Stimulated activated naive CD8-positive, alpha-beta T cell treated with anti-CD3 and anti-CD28 coated beads, Interleukin-15, Interleukin-2, amounts not matched to agents 100 U/mL and 50 U/mL, for 24 hours (primary cell): ENCODE results near the gene B3GALT6.
"Not testable (repeated sequence)": the region's sequence is repeated elsewhere in the genome, so short reads cannot be mapped to it uniquely, and the experiment has no call there.

Experiments used
- ATAC-seq: fragments of 150-1000 bp; cut with Tn5 transposase; one replicate; pipeline ENCODE4 v1.10.0; 2021
- DNase-seq: peaks from one replicate; pipeline ENCODE4 v3.0.0; 2021

B3GALT6 gene

GRCh38 chr1:1245178-1245816 lies 13.3 kb downstream of the B3GALT6 start:
- no peak for ATAC-seq
- no peak for DNase-seq

- no peak for DNase-seq
- no peak for ATAC-seq
Observed at GRCh38 chr1:1245817-1246576, 14.0 kb downstream of the B3GALT6 start.

- DNase-seq, result no peak
- ATAC-seq, result no peak
Observed at GRCh38 chr1:1246577-1247340, 14.7 kb downstream of the B3GALT6 start, which contains the start of gene C1QTNF12. C1QTNF12 (minus strand) TSS chr1:1246722; CDS start chr1:1246690, 32 bp downstream.

GRCh38 chr1:1247341-1247913 lies 15.4 kb downstream of the B3GALT6 start:
- DNase-seq (no peak), ATAC-seq (no peak)

- DNase-seq, ATAC-seq: not testable (repeated sequence)
Observed at GRCh38 chr1:1248009-1248913, 16.2 kb downstream of the B3GALT6 start.

GRCh38 chr1:1250786-1251284 lies 18.8 kb downstream of the B3GALT6 start:
- ATAC-seq, result peak; percentile 74
- peak; percentile 65 for DNase-seq

- ATAC-seq, result no peak
- no peak for DNase-seq
Observed at GRCh38 chr1:1253314-1253713, 21.3 kb downstream of the B3GALT6 start.

- ATAC-seq (no peak), DNase-seq (no peak)
Observed at GRCh38 chr1:1253972-1254666, 22.1 kb downstream of the B3GALT6 start.

- DNase-seq, result no peak
- ATAC-seq, result no peak
Observed at GRCh38 chr1:1254667-1254998, 22.6 kb downstream of the B3GALT6 start.

- ATAC-seq (no peak), DNase-seq (no peak)
Observed at GRCh38 chr1:1255078-1255477, 23.0 kb downstream of the B3GALT6 start.

- ATAC-seq (no peak), DNase-seq (no peak)
Observed at GRCh38 chr1:1255611-1256010, 23.6 kb downstream of the B3GALT6 start.

GRCh38 chr1:1256956-1257871 lies 25.2 kb downstream of the B3GALT6 start:
- ATAC-seq, result no peak
- no peak for DNase-seq

GRCh38 chr1:1259119-1259488 lies 27.1 kb downstream of the B3GALT6 start:
- ATAC-seq (no peak), DNase-seq (no peak)

- DNase-seq (no peak), ATAC-seq (no peak)
Observed at GRCh38 chr1:1259540-1259939, 27.5 kb downstream of the B3GALT6 start.

GRCh38 chr1:1259951-1260600 lies 28.0 kb downstream of the B3GALT6 start:
- ATAC-seq, result no peak
- DNase-seq, result no peak

GRCh38 chr1:1260843-1261560 lies 29.0 kb downstream of the B3GALT6 start:
- DNase-seq (no peak), ATAC-seq (no peak)

- DNase-seq, result no peak
- no peak for ATAC-seq
Observed at GRCh38 chr1:1262071-1262470, 30.0 kb downstream of the B3GALT6 start.

GRCh38 chr1:1262758-1263157 lies 30.7 kb downstream of the B3GALT6 start:
- DNase-seq, result no peak
- no peak for ATAC-seq

- DNase-seq, result no peak
Observed at GRCh38 chr1:1264026-1264425, 32.0 kb downstream of the B3GALT6 start.

More at GRCh38 chr1:1264026-1264425, 32.0 kb downstream of the B3GALT6 start:
- no peak for ATAC-seq
